Central memory CD4-positive, alpha-beta T cell (primary cell): ENCODE measurements around the gene UQCRHL.

Source experiments
- DNase-seq: peaks from one replicate; pipeline ENCODE4 v3.0.0; 2022

Gene UQCRHL

DNA sequence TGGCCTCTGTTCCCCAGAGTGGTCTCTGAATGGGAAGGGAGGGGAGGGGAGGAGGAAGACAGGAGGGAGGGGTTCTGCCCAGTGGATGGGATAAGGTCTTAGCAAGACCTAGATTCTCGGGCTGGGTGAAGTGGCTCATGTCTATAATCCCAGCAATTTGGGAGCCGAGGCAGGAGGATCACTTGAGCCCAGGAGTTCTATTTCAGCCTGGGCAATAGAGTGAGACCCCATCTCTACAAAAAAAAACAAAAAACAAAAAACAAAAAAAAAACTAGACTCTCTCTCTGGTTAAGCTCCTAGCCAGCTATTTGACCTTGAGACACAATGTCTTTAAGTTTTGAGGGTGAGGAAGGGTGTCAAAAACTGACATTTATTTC lies 11.4 kb downstream of the UQCRHL start:
- no peak for DNase-seq

DNA sequence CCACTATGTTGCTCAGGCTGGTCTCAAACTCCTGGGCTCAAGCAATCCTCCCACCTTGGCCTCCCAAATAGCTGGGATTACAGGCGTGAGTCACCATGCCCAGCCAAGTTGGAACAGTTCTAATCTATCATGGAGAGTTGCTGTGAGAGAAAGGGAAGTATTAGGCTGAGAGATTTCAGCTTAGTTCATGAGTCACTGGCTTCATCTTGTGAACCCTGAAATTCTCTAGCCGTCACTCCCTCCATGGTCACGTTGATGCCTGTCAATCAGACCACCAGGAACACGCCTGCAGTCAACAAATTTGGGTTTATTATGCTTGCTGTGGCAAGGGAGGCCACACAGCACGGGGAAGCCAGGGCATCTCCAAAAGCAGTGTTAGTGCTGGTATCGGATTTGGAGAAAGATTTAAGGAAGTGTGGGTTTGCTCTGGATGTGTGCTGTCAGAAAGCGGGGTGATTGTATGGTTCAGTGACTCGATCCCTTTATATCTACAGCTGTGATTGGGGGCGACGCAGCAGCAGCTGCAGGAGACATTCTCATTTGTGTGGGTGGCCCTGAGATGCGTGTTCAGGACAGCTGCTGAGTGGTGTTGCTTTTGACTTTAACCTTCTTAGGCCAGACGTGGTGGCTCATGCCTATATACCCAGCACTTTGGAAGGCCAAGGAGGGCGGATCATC lies 18.7 kb downstream of the UQCRHL start:
- DNase-seq, result no peak

- no peak for DNase-seq
Observed at GRCh38 chr1:15786581-15786980, 20.9 kb downstream of the UQCRHL start.

GRCh38 chr1:15785683-15786082 lies 21.8 kb downstream of the UQCRHL start:
- DNase-seq, result no peak

DNA sequence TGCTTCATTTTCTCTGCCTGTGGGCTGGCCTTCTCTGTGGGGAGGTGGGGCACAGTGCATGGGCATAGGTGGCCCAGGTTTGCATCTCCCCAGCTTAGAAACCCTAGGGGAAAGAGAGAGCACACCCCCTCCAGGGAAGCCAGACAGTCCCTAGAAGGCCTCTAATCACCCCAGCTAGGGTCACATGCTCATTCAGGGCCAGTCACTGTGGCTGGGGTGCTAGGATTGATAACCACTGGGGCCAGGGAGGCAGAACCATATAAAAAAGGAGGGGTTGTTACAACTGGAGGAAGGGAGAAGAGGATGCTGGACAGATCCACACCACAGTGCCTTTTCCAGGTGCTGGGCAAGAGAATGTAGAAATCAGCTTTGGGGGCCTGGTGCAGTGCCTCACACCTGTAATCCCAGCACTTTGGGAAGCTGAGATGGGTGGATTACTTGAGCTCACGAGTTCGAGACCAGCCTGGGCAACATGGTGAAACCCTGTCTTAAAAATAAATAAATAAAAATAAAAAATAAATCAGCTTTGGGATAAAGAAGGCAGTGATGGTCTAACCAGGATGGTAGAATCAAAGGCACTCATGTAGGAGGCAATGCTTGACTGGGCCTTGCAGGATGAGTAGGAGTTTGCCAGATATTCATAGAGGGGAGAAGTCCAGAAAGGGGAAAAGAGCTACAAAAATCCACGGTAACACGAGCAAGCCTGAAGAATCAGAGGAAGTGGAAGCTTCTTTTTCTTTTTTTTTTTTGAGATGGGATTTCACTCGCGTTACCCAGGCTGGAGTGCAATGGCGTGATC lies 29.3 kb downstream of the UQCRHL start:
- no peak for DNase-seq

DNA sequence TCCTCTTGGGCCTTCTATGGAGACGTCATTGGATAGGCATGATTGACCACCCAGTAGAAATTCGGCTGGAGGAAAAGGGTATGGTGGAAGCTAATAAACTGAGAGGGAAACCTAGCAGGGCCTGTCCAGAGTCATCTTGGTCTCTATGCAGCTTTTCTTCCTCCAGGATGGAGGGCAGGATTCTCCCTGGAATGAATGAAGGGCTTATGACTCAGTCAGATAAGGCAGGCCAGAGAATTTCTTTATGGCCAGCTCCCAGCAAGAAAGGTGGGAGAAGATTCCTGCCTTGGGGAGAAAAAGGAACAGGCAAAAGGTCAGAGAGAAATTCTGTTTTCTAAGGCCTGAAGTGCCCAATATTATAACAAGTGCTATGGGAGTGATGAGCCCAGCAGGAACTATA lies 31.7 kb downstream of the UQCRHL start:
- no peak for DNase-seq

- no peak for DNase-seq
Observed at GRCh38 chr1:15771836-15772515, 35.5 kb downstream of the UQCRHL start.

DNA sequence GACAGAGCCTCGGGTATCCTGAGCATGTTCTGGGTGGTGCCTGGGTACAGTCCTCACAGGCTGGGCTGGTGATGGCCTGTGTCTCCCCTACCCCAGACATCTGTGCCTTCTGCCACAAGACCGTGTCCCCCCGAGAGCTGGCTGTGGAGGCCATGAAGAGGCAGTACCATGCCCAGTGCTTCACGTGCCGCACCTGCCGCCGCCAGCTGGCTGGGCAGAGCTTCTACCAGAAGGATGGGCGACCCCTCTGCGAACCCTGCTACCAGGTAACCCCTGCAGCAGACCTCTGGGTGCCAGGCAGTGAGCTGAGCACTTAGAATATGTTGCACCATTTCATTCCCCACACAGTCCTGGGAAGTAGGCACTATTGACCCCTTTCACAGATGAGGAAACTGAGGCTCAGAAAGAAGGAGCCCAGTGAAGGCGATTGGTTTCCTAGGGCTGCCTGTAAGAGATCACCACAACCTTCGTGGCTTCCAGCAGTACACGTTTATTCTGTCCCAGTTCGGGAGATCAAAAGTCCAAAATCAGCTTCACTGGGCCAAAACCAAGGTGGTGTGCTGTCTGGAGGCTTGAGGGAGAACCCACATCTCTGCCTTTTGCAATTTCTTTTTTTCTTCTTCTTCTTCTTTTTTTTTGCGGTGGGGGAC lies 37.0 kb downstream of the UQCRHL start:
- DNase-seq, result no peak

- DNase-seq, result no peak
Observed at GRCh38 chr1:15768388-15768787, 39.1 kb downstream of the UQCRHL start.

- no peak for DNase-seq
Observed at GRCh38 chr1:15767941-15768340, 39.5 kb downstream of the UQCRHL start.

- no peak for DNase-seq
Observed at GRCh38 chr1:15765495-15766194, 41.8 kb downstream of the UQCRHL start.

DNA sequence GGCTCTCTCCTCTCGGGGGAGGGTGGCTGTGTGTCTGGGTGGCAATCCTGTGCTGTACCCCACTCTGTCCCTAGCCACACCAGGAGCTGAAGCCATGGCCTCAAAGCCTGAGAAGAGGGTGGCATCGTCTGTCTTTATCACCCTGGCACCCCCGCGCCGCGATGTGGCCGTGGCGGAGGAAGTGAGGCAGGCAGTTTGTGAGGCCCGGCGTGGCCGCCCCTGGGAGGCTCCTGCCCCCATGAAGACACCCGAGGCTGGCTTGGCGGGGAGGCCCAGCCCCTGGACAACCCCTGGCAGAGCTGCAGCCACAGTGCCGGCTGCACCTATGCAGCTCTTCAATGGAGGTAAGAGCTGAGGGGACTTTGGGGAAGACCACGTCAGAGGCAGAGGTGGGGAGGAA lies 42.6 kb downstream of the UQCRHL start:
- DNase-seq, result no peak

- DNase-seq, result no peak
Observed at GRCh38 chr1:15764269-15764764, 43.1 kb downstream of the UQCRHL start.

- DNase-seq, result no peak
Observed at GRCh38 chr1:15762546-15762945, 44.9 kb downstream of the UQCRHL start.

- DNase-seq, result no peak
Observed at GRCh38 chr1:15761366-15762128, 45.9 kb downstream of the UQCRHL start.

DNA sequence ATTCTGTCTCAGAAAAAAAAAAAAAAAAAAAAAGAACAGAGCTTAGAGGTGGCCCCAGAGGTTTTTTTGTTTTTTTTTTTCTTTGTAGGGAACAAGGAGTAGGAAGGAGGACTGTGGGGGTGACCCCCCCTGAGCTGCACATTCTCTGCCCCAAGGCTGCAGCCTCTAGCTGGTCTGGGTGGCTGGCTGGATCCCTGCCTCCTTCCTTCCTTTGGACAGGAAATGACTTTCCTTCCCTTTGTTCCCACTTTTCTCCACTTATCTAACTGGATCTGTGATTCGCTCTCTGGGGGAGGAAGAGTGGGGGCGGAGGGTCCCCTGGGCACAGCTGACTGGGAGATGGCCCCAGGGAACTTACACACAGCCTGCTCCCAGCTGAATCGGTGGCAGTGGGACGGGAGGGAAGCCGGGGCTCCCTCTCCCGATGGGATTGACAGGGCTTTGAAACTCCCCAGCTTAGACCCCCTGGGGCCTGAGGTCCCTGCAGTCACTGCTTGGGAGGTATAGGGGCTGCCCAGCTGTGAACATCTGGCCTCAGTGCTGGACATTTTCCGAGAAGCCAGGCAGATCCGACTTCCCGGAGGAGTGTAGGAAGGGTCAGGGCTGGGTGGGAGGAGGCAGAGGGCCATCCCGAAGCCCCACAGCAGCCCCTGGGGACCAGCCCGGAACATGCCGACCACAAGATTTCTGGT lies 46.8 kb downstream of the UQCRHL start:
- no peak for DNase-seq

- DNase-seq, result no peak
Observed at GRCh38 chr1:15758953-15759661, 48.3 kb downstream of the UQCRHL start.

GRCh38 chr1:15758343-15758931 lies 49.0 kb downstream of the UQCRHL start, which contains the start of gene FBLIM1:
Gene FBLIM1, plus strand, starts transcription at chr1:15758795. Its CDS starts 6,189 bp downstream, at chr1:15764984.
- DNase-seq, result no peak

DNA sequence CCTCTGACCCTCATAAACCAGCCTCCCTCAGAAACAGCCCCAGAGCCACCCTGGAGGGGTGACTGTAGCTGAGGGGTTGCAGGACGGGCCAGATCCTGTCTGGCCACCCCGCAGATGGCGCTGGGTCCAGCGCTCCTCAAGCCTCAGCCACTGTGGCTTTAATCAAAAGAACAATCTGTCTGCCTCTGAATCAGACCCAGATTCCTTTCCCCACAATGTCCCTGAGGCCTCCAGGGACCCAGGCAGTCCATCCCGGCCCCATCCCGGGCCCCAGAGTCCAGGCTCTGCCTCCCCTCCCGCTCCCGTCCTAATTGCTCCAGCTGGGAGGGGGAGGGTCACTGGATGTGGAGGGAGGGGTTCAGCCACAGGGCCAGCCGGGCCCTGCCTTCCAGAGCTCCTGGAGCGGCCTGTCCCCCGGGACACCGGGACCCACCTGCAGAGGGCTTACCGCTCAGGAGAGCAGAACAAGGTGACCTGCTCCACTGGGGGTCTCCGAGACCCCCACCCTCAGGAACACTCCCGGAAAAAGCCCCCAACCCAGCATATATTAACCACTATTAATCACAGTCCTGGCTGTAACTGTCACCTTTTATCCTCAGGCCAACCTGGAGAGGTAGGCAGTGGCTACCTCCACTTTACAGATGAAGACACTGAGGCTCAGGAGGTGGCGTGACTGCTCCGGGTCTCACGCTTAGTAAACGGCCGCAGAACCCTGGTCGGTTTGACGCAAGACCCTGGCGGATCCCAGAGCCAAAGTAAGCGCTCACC lies 49.7 kb downstream of the UQCRHL start:
- no peak for DNase-seq
